Subcutaneous abdominal adipose tissue (tissue), 5 donors: Measurements from ENCODE around the gene RAB11FIP4.

Experiments used
- H3K27ac ChIP-seq: one replicate; pipeline ENCODE4 v1.7.0; 2013; ENCODE audit warnings: low read depth, mild to moderate bottlenecking, inconsistent platforms, low read length, moderate library complexity
- H3K27me3 ChIP-seq, 5 donors: one replicate each; pipeline ENCODE4 v1.7.0; 2013; ENCODE audit warnings: low read length in 5 of 5, inconsistent platforms in 1 of 5; ENCODE audit not compliant: control insufficient read depth in 5 of 5, insufficient read depth in 4 of 5
- H3K36me3 ChIP-seq, 5 donors: one replicate each; pipeline ENCODE4 v1.7.0; 2013; ENCODE audit warnings: low read length in 5 of 5; ENCODE audit not compliant: control insufficient read depth in 5 of 5, insufficient read depth in 5 of 5
- H3K4me1 ChIP-seq, 5 donors: one replicate each; pipeline ENCODE4 v1.7.0; 2013; ENCODE audit warnings: low read length in 5 of 5, mild to moderate bottlenecking in 3 of 5, moderate library complexity in 1 of 5; ENCODE audit not compliant: control insufficient read depth in 5 of 5, insufficient read depth in 5 of 5
- H3K4me3 ChIP-seq, 5 donors: one replicate each; pipeline ENCODE4 v1.7.0; 2013; ENCODE audit warnings: low read length in 5 of 5, low read depth in 1 of 5
- H3K9ac ChIP-seq, 5 donors: one replicate each; pipeline ENCODE4 v1.7.0; 2013; ENCODE audit warnings: low read length in 5 of 5, mild to moderate bottlenecking in 4 of 5, moderate library complexity in 3 of 5
- H3K9me3 ChIP-seq, 5 donors: one replicate each; pipeline ENCODE4 v1.7.0; 2013; ENCODE audit warnings: low read length in 5 of 5; ENCODE audit not compliant: control insufficient read depth in 5 of 5
- donor health status: healthy.
- donor health status: healthy.
- donor health status: healthy.
- donor health status: healthy.
- donor health status: healthy.

Gene RAB11FIP4

DNA sequence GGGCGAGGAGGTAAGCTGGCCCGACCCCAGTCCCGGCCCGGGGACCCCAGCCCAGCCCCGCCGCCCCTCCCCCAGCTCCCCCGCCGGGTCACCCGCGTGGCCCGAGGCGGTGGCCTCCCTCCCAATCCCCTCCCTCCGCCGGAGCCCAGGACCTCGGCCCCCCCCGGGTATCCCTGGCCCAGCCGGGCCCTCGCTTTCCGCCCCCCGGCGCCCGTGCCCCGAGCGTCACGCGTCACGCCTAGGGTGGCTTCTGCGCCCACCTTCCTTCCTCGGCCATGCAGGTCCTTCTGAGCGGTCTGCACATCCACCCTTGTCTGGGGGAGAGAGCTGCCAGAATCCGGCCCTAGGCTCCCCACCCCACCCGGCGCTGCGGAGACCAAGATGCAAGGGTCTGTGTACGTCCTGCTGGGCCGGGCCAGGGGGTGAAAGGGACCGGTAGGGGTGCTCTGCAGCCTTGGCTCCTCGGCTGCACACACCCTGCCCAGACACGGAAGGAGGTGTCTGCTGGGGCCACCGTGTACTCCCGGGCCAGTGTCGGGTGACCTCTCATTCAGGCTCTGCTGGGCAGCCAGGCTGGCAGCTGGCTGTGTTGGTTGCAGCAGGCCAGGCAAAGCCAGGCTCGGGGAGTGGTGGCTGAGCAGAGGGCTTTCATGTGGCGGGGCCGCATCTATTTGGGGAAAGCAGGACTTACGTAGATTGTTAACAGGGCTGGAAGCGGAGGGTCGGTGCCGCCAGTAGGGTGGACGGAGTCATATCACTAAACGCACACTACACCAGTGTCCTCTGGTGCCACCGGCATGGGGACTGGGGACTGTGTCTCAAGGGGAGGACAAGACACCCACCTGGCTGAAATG lies 754 bp downstream of the RAB11FIP4 start:
- Histone ChIP-seq H3K9me3 (no peaks in the 10 kb centered on the region), H3K9ac (no peak overlapping the region), H3K27ac (no peak overlapping the region), H3K4me3 (peak overlapping the region in 3 of 5 donors; percentile 2 to 51 (median 11)), H3K36me3 (no peaks in the 10 kb centered on the region), H3K4me1 (peaks cover 0 to 20% (median 14%) of the 10 kb centered on the region in 5 donors), H3K27me3 (peaks cover 26 to 48% (median 36%) of the 10 kb centered on the region in 5 donors)

- H3K9me3 ChIP-seq = no peaks in the 10 kb centered on the region
- no peak overlapping the region for H3K9ac ChIP-seq
- no peaks in the 10 kb centered on the region for H3K36me3 ChIP-seq
- H3K4me1 ChIP-seq = peaks cover 0 to 20% (median 14%) of the 10 kb centered on the region in 5 donors
- H3K27ac ChIP-seq = no peak overlapping the region
- no peak overlapping the region for H3K4me3 ChIP-seq
- peaks cover 26 to 52% (median 36%) of the 10 kb centered on the region in 5 donors for H3K27me3 ChIP-seq
Observed at GRCh38 chr17:31392856-31393748, 1.6 kb downstream of the RAB11FIP4 start.

GRCh38 chr17:31393749-31394146 lies 2.3 kb downstream of the RAB11FIP4 start:
- no peak overlapping the region for H3K9ac ChIP-seq
- peaks cover 0 to 20% (median 14%) of the 10 kb centered on the region in 5 donors for H3K4me1 ChIP-seq
- no peaks in the 10 kb centered on the region for H3K9me3 ChIP-seq
- H3K27ac ChIP-seq = no peak overlapping the region
- no peak overlapping the region for H3K4me3 ChIP-seq
- H3K27me3 ChIP-seq = peaks cover 26 to 50% (median 36%) of the 10 kb centered on the region in 5 donors
- no peaks in the 10 kb centered on the region for H3K36me3 ChIP-seq

DNA sequence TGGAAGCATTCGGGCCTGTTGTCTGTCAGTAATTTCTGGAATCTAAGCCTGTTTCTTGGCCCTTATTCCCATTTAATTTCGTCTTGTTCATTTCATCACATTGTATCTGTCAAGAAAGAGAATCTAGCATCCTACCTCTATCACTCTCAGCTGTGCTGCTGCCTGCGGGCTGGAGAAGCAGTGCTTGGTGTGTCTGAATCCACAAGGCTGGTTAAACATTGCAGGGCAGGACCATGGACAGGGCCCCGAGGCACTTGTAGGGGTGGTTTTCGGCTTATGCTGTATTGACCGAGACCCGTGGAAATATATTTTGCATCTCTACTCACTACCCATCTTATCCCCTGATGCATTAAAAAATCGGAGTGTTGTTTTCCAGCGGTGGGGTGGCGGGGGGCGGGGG lies 3.1 kb downstream of the RAB11FIP4 start:
- Histone ChIP-seq H3K36me3 (no peaks in the 10 kb centered on the region), H3K27ac (no peak overlapping the region), H3K4me1 (peaks cover 0 to 18% (median 14%) of the 10 kb centered on the region in 5 donors), H3K9me3 (no peaks in the 10 kb centered on the region), H3K4me3 (no peak overlapping the region), H3K27me3 (peaks cover 26 to 45% (median 34%) of the 10 kb centered on the region in 5 donors), H3K9ac (no peak overlapping the region)

DNA sequence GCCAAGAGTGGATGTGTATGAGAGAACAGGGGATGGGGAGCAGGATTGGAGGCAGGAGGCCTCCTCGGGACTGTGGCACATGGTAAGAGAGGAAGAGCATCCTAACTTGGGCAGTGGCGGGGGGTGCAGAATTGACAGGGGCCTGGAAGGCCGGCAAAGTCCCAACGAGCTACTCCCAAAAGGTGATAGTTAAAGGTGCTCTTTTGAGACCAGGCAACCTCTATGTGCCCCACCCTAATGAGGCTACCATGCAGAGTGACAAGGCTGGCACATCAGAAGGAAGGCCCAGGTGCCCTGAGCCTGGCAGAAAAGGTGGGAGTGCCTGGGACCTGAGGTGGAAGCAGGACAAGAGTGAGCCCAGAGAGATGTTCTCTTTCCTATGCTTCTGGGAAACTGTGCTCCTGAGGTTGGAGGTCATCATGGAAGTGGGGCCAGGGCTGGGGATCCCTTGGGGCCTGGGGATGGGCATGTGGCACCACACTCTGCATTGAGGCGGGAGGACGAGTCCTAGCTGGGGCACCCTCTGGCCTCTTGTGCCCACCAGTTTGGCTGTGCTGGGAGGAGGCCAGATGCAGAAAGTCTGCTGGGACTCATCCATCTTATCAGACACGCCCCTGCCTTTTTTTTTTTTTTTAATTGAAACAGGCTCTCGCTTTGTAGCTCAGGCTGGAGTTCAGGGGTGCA lies 5.9 kb downstream of the RAB11FIP4 start:
- Histone ChIP-seq H3K4me3 (no peak overlapping the region), H3K36me3 (no peaks in the 10 kb centered on the region), H3K27ac (no peak overlapping the region), H3K9me3 (no peaks in the 10 kb centered on the region), H3K27me3 (peaks cover 14 to 40% (median 23%) of the 10 kb centered on the region in 5 donors), H3K9ac (no peak overlapping the region), H3K4me1 (peaks cover 0 to 3% (median under 1%) of the 10 kb centered on the region in 5 donors)

- Histone ChIP-seq H3K4me3 (no peak overlapping the region), H3K4me1 (no peaks in the 10 kb centered on the region), H3K9me3 (no peaks in the 10 kb centered on the region), H3K27ac (no peak overlapping the region), H3K27me3 (peaks cover 5 to 31% (median 10%) of the 10 kb centered on the region in 5 donors), H3K36me3 (no peaks in the 10 kb centered on the region), H3K9ac (no peak overlapping the region)
Observed at GRCh38 chr17:31398381-31399311, 7.2 kb downstream of the RAB11FIP4 start.

DNA sequence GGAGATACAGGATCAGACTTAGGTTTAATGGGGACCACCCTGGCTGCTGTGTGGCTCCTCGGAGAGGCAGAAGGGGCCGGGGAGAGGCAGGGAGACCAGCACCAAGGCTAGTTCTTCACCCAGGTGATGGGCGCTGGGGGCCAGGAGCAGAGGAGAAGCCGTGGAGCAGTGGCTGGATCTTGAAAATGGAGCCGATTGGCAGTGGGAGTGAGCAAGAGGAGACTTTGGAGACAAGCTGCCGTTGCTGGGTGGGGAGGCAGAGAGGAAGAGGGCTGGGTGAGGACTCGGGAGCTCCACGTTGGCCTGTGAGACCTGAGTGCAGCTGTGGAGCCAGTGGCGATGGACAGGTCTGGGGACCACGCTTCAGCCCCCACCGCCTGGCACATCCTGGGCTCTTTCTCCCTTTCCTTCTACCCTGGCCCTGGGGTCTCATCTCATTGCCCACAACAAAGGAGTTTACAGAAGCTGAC lies 9.0 kb downstream of the RAB11FIP4 start:
- Histone ChIP-seq H3K36me3 (no peaks in the 10 kb centered on the region), H3K27ac (no peak overlapping the region), H3K27me3 (peaks cover 2 to 29% (median 10%) of the 10 kb centered on the region in 5 donors), H3K9ac (no peak overlapping the region), H3K4me1 (no peaks in the 10 kb centered on the region), H3K9me3 (no peaks in the 10 kb centered on the region), H3K4me3 (no peak overlapping the region)

DNA sequence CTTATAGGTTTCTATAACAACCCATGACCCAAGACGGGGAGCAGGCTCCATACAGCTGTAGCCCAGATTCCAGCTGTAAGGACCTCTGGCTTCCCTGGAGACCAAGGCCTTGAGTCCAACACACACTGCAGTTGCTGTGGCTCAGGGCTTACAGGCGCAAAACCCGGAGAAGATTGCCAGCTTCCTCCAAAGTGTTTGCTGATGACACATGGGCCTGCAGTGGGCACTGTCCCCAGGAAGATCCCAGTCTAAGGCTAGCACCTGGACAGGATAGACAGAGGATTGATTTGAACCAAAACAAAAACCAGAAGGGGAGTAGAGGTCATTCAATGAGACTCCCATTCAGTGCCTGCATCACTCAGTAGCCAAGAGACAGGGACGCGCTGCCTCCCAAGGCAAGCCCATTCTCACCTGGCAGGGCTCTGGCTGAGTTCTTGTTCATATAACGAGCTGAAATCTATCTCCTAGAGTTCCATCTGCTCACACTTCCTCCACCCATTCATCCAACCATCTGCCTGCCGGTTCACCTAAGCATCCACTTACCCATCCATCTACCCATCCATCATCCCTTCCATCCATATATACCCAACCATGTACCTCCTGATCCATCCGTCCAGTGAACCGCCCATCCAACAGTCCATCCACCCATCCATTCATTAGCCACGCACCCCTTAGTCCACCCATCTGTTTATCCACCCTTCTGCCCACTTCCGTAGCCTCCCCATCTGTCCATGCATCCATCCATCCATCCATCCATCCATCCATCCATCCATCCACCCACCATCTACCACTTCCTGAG lies 10.2 kb downstream of the RAB11FIP4 start:
- H3K36me3 ChIP-seq = no peaks in the 10 kb centered on the region
- H3K9me3 ChIP-seq = no peaks in the 10 kb centered on the region
- H3K4me3 ChIP-seq = no peak overlapping the region
- H3K27ac ChIP-seq = no peak overlapping the region
- H3K9ac ChIP-seq = no peak overlapping the region
- H3K4me1 ChIP-seq = no peaks in the 10 kb centered on the region
- peaks cover 0 to 26% (median 10%) of the 10 kb centered on the region in 5 donors for H3K27me3 ChIP-seq
